ENCODE results near the gene ACE. TPM values are rescaled to one million over a fixed set of nuclear protein-coding genes. Genes with fewer than 3 reads are reported as not detected.

ACE gene
- total RNA-seq, 1 donor from 2014 or later, result 9.6 TPM

DNA sequence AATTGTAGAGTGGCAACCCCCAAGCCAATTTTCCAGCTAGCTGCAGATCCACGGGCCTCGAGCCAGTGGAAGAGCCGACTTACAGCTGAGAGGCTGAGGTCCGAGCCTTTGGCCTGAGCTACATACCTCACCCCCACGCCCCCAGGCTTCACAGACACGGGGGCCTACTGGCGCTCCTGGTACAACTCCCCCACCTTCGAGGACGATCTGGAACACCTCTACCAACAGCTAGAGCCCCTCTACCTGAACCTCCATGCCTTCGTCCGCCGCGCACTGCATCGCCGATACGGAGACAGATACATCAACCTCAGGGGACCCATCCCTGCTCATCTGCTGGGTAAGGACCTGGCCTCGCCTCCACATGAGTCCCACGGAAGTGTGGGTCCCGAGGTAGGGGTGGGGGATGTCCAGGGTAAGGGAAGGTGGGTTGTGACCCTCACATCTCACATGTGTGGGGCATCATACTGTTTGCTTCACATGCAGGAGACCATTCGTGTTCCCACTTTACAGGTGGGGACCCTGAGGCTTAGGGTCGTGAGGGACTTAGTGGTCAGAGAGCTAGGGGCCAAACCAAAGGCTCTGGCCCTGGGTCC lies 3.4 kb downstream of the ACE start:
- Histone ChIP-seq H3K36me3 (no peaks in the 10 kb centered on the region), H3K27me3 (no peaks in the 10 kb centered on the region), H3K4me3 (no peak overlapping the region), H3K27ac (no peak overlapping the region), H3K4me1 (peaks cover 32% of the 10 kb centered on the region), H3K9me3 (no peaks in the 10 kb centered on the region)
- no peak for DNase-seq (ENCODE audit: extremely low spot score in 2 of 2)
- TF ChIP-seq POLR2A (IDR thresholded peaks at IDR 0.05) (no peak), POLR2AphosphoS5 (IDR thresholded peaks at IDR 0.05; ENCODE audit: insufficient read depth in 1 of 2, low read depth in 1 of 2) (no peak)
- TF ChIP-seq, protein P1, sequence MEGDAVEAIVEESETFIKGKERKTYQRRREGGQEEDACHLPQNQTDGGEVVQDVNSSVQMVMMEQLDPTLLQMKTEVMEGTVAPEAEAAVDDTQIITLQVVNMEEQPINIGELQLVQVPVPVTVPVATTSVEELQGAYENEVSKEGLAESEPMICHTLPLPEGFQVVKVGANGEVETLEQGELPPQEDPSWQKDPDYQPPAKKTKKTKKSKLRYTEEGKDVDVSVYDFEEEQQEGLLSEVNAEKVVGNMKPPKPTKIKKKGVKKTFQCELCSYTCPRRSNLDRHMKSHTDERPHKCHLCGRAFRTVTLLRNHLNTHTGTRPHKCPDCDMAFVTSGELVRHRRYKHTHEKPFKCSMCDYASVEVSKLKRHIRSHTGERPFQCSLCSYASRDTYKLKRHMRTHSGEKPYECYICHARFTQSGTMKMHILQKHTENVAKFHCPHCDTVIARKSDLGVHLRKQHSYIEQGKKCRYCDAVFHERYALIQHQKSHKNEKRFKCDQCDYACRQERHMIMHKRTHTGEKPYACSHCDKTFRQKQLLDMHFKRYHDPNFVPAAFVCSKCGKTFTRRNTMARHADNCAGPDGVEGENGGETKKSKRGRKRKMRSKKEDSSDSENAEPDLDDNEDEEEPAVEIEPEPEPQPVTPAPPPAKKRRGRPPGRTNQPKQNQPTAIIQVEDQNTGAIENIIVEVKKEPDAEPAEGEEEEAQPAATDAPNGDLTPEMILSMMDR (IDR thresholded peaks at IDR 0.05), result no peak
- intact Hi-C loops (cut with DNase I), result no loop called here

DNA sequence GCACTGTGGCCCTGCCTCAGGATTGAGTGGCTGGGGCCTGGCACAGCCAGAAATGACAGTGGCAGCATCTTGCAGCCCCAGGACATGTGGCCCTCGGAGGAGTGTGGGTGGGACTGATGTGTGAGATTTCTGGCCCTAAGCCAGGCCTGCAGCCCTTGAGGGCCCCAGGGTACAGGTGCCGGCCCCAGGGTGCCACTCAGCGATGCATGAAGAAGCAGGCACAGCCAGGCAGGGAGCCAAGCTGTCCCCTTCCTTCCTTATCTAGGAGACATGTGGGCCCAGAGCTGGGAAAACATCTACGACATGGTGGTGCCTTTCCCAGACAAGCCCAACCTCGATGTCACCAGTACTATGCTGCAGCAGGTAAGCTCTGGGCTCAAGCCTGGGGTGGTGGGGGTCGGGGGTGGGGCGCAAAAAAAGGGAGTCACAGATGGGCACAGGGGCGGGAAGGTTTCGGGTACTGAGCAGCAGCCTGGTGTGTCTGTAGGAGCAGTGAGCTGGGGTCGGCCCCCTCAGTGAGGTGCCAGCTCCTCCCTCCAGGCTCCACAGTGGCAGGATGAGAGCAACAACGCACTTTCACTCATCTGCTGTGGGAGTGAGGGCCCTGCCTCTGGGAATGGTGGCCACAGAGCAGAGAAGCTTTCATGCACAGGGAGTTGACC lies 4.1 kb downstream of the ACE start:
- H3K36me3 ChIP-seq, result no peaks in the 10 kb centered on the region
- no peak overlapping the region for H3K27ac ChIP-seq
- TF ChIP-seq POLR2AphosphoS5 (IDR thresholded peaks at IDR 0.05; ENCODE audit: insufficient read depth in 1 of 2, low read depth in 1 of 2), result no peak
- TF ChIP-seq, protein P1 (IDR thresholded peaks at IDR 0.05), result no peak
- no peak for TF ChIP-seq POLR2A (IDR thresholded peaks at IDR 0.05)
- peaks cover 30% of the 10 kb centered on the region for H3K4me1 ChIP-seq
- H3K4me3 ChIP-seq, result no peak overlapping the region
- no peaks in the 10 kb centered on the region for H3K9me3 ChIP-seq
- no peak for DNase-seq (ENCODE audit: extremely low spot score in 2 of 2)
- H3K27me3 ChIP-seq, result no peaks in the 10 kb centered on the region
- intact Hi-C loops (cut with DNase I), result no loop called here

DNA sequence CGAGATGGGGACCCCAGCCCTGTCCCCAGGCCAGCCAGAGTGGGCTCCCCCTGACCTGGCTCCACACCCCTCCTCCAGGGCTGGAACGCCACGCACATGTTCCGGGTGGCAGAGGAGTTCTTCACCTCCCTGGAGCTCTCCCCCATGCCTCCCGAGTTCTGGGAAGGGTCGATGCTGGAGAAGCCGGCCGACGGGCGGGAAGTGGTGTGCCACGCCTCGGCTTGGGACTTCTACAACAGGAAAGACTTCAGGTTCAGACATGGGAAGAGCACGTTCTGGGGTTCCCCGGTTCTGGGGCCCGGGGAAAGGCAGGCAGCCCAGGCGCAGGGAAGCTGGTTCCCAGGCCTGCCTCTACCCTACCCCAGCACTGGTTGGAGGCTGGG lies 4.6 kb downstream of the ACE start:
- H3K36me3 ChIP-seq, result no peaks in the 10 kb centered on the region
- H3K4me3 ChIP-seq, result no peak overlapping the region
- no peaks in the 10 kb centered on the region for H3K9me3 ChIP-seq
- peaks cover 25% of the 10 kb centered on the region for H3K4me1 ChIP-seq
- no peaks in the 10 kb centered on the region for H3K27me3 ChIP-seq
- no peak for DNase-seq (ENCODE audit: extremely low spot score in 2 of 2)
- H3K27ac ChIP-seq, result no peak overlapping the region
- intact Hi-C loops (cut with DNase I), result no loop called here
- TF ChIP-seq POLR2A (IDR thresholded peaks at IDR 0.05), result no peak

DNA sequence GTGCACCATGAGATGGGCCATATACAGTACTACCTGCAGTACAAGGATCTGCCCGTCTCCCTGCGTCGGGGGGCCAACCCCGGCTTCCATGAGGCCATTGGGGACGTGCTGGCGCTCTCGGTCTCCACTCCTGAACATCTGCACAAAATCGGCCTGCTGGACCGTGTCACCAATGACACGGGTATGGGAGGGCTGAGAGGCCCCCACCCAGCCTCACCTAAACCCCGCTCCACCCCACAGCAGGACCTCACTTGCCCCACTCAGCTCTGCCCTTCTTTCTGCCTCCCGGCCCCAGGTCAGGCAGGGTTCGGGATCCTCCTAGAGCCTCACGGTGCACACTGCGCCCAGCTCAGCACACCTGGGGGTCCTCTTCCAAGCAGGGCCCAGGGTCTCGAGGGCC lies 5.6 kb downstream of the ACE start:
- H3K4me3 ChIP-seq, result no peak overlapping the region
- no peaks in the 10 kb centered on the region for H3K27me3 ChIP-seq
- no peaks in the 10 kb centered on the region for H3K9me3 ChIP-seq
- H3K27ac ChIP-seq, result no peak overlapping the region
- no peak for DNase-seq (ENCODE audit: extremely low spot score in 2 of 2)
- H3K4me1 ChIP-seq, result peaks cover 20% of the 10 kb centered on the region
- H3K36me3 ChIP-seq, result no peaks in the 10 kb centered on the region
- TF ChIP-seq, protein P1 (IDR thresholded peaks at IDR 0.05), result no peak
- TF ChIP-seq POLR2A (IDR thresholded peaks at IDR 0.05) (no peak), POLR2AphosphoS5 (IDR thresholded peaks at IDR 0.05; ENCODE audit: insufficient read depth in 1 of 2, low read depth in 1 of 2) (no peak)
- intact Hi-C loops (cut with DNase I), result no loop called here

DNA sequence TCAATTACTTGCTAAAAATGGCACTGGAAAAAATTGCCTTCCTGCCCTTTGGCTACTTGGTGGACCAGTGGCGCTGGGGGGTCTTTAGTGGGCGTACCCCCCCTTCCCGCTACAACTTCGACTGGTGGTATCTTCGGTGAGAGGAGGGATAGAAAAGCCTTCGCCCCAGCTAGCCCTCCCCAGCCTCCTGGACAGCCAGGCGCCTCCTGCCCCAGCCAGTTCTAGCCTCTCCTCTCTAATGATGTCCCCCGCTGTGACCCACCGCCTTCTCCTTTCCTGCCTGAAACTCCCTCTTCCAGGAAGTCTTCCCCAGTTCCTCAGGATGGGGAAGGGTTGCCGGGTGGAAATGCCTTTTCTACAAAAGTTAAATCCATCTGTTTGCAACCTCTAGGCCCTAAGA lies 6.2 kb downstream of the ACE start:
- intact Hi-C loops (cut with DNase I), result no loop called here
- no peak for DNase-seq (ENCODE audit: extremely low spot score in 2 of 2)
- no peaks in the 10 kb centered on the region for H3K27me3 ChIP-seq

More for the DNA sequence above, 6.2 kb downstream of the ACE start:
- TF ChIP-seq POLR2A (IDR thresholded peaks at IDR 0.05) (no peak), POLR2AphosphoS5 (IDR thresholded peaks at IDR 0.05; ENCODE audit: insufficient read depth in 1 of 2, low read depth in 1 of 2) (no peak)
- TF ChIP-seq, protein P1 (IDR thresholded peaks at IDR 0.05), result no peak
- Histone ChIP-seq H3K36me3 (no peaks in the 10 kb centered on the region), H3K4me1 (peaks cover 15% of the 10 kb centered on the region), H3K27ac (no peak overlapping the region), H3K4me3 (no peak overlapping the region), H3K9me3 (no peaks in the 10 kb centered on the region)
